ENCODE measurements around the gene CR1.
"Not testable (repeated sequence)": the region's sequence is repeated elsewhere in the genome, so short reads cannot be mapped to it uniquely, and the experiment has no call there.

The CR1 gene

GRCh38 chr1:207627496-207627895 lies 131.5 kb downstream of the CR1 start:
- no peak overlapping the region for H3K9ac ChIP-seq (ENCODE audit: insufficient read length)
- H3K4me3 ChIP-seq: no peak overlapping the region
- TF ChIP-seq POLR2AphosphoS5 (IDR thresholded peaks at IDR 0.05; ENCODE audit: borderline replicate concordance, low read depth, low read length): no peak
- no peak for TF ChIP-seq EZH2 (IDR thresholded peaks at IDR 0.05)
- no peak for TF ChIP-seq FOXP2 (optimal IDR thresholded peaks at IDR 0.05; ENCODE audit: control extremely low read depth, extremely low read length, insufficient read depth)
- no peak overlapping the region for H3K27ac ChIP-seq
- no peaks in the 10 kb centered on the region for H3K36me3 ChIP-seq (ENCODE audit: insufficient read depth, low read length)
- DNase-seq (ENCODE audit: low read depth, low spot score): no peak
- H3K9me3 ChIP-seq (ENCODE audit: low read depth, low read length): no peaks in the 10 kb centered on the region

GRCh38 chr1:207628776-207629175 lies 132.8 kb downstream of the CR1 start:
- H3K9ac ChIP-seq (ENCODE audit: insufficient read length): no peak overlapping the region
- no peak for DNase-seq (ENCODE audit: low read depth, low spot score)
- TF ChIP-seq POLR2AphosphoS5 (IDR thresholded peaks at IDR 0.05; ENCODE audit: borderline replicate concordance, low read depth, low read length) (no peak), EZH2 (IDR thresholded peaks at IDR 0.05) (no peak), FOXP2 (optimal IDR thresholded peaks at IDR 0.05; ENCODE audit: control extremely low read depth, extremely low read length, insufficient read depth) (no peak)
- no peaks in the 10 kb centered on the region for H3K9me3 ChIP-seq (ENCODE audit: low read depth, low read length)
- H3K4me3 ChIP-seq: no peak overlapping the region
- H3K36me3 ChIP-seq (ENCODE audit: insufficient read depth, low read length): no peaks in the 10 kb centered on the region
- H3K27ac ChIP-seq: no peak overlapping the region

GRCh38 chr1:207631137-207631536 lies 135.2 kb downstream of the CR1 start:
- H3K9me3 ChIP-seq (ENCODE audit: low read depth, low read length): no peaks in the 10 kb centered on the region
- no peak overlapping the region for H3K9ac ChIP-seq (ENCODE audit: insufficient read length)
- no peak overlapping the region for H3K27ac ChIP-seq
- TF ChIP-seq EZH2 (IDR thresholded peaks at IDR 0.05): no peak
- no peak for TF ChIP-seq FOXP2 (optimal IDR thresholded peaks at IDR 0.05; ENCODE audit: control extremely low read depth, extremely low read length, insufficient read depth)
- TF ChIP-seq POLR2AphosphoS5 (IDR thresholded peaks at IDR 0.05; ENCODE audit: borderline replicate concordance, low read depth, low read length): no peak
- H3K36me3 ChIP-seq (ENCODE audit: insufficient read depth, low read length): no peaks in the 10 kb centered on the region
- DNase-seq (ENCODE audit: low read depth, low spot score): no peak
- H3K4me3 ChIP-seq: no peak overlapping the region

GRCh38 chr1:207633226-207633625 lies 137.3 kb downstream of the CR1 start:
- no peak overlapping the region for H3K27ac ChIP-seq
- H3K9me3 ChIP-seq (ENCODE audit: low read depth, low read length): no peaks in the 10 kb centered on the region
- no peaks in the 10 kb centered on the region for H3K36me3 ChIP-seq (ENCODE audit: insufficient read depth, low read length)
- H3K4me3 ChIP-seq: no peak overlapping the region
- H3K9ac ChIP-seq (ENCODE audit: insufficient read length): no peak overlapping the region
- TF ChIP-seq EZH2 (IDR thresholded peaks at IDR 0.05) (no peak), POLR2AphosphoS5 (IDR thresholded peaks at IDR 0.05; ENCODE audit: borderline replicate concordance, low read depth, low read length) (no peak), FOXP2 (optimal IDR thresholded peaks at IDR 0.05; ENCODE audit: control extremely low read depth, extremely low read length, insufficient read depth) (no peak)
- no peak for DNase-seq (ENCODE audit: low read depth, low spot score)

GRCh38 chr1:207633699-207634289 lies 137.8 kb downstream of the CR1 start:
- not testable (repeated sequence) for H3K9ac ChIP-seq (ENCODE audit: insufficient read length); DNase-seq (ENCODE audit: low read depth, low spot score); H3K4me3 ChIP-seq; H3K36me3 ChIP-seq (ENCODE audit: insufficient read depth, low read length); H3K9me3 ChIP-seq (ENCODE audit: low read depth, low read length); H3K27ac ChIP-seq

- H3K9me3 ChIP-seq (ENCODE audit: low read depth, low read length); H3K4me3 ChIP-seq; H3K27ac ChIP-seq; DNase-seq (ENCODE audit: low read depth, low spot score); H3K9ac ChIP-seq (ENCODE audit: insufficient read length); H3K36me3 ChIP-seq (ENCODE audit: insufficient read depth, low read length): not testable (repeated sequence)
These were observed 138.3 kb downstream of the CR1 start for GRCh38 chr1:207634293-207634692.

GRCh38 chr1:207635569-207636186 lies 139.7 kb downstream of the CR1 start:
- not testable (repeated sequence) for H3K4me3 ChIP-seq; H3K9ac ChIP-seq (ENCODE audit: insufficient read length); H3K9me3 ChIP-seq (ENCODE audit: low read depth, low read length); H3K27ac ChIP-seq; H3K36me3 ChIP-seq (ENCODE audit: insufficient read depth, low read length); DNase-seq (ENCODE audit: low read depth, low spot score)

- H3K9me3 ChIP-seq (ENCODE audit: low read depth, low read length); H3K4me3 ChIP-seq; DNase-seq (ENCODE audit: low read depth, low spot score); H3K9ac ChIP-seq (ENCODE audit: insufficient read length); H3K27ac ChIP-seq; H3K36me3 ChIP-seq (ENCODE audit: insufficient read depth, low read length): not testable (repeated sequence)
These were observed 142.7 kb downstream of the CR1 start for GRCh38 chr1:207638487-207639145.

- not testable (repeated sequence) for H3K4me3 ChIP-seq
These were observed 143.4 kb downstream of the CR1 start for GRCh38 chr1:207639362-207639761.

More at GRCh38 chr1:207639362-207639761, 143.4 kb downstream of the CR1 start:
- not testable (repeated sequence) for H3K9me3 ChIP-seq (ENCODE audit: low read depth, low read length); H3K36me3 ChIP-seq (ENCODE audit: insufficient read depth, low read length); H3K27ac ChIP-seq; DNase-seq (ENCODE audit: low read depth, low spot score); H3K9ac ChIP-seq (ENCODE audit: insufficient read length)

Measured in SK-N-MC (cell line).